ENCODE data around the gene KCNE3. TPM values are rescaled to one million over a fixed set of nuclear protein-coding genes. Genes with fewer than 3 reads are reported as not detected.

The KCNE3 gene
- polyA plus RNA-seq, 1 donor (not counting 4 experiments of a cell fraction or from before 2014, with no cell fraction given): not detected

GRCh38 chr11:74478877-74479731 is 11.8 kb upstream of the KCNE3 start:
- dilution Hi-C loops (cut with MboI; ENCODE audit: extremely low pct_ligation_motif_present, low sequenced_read_pairs): no loop called here
- no peaks in the 10 kb centered on the region for H3K27me3 ChIP-seq (ENCODE audit: control insufficient read depth, extremely low read depth, insufficient read depth, low read length)

GRCh38 chr11:74476536-74476935 is 9.2 kb upstream of the KCNE3 start:
- TF ChIP-seq CTCF (optimal IDR thresholded peaks at IDR 0.05 in 1 of 3, IDR thresholded peaks at IDR 0.05 in 1 of 3, conservative IDR thresholded peaks at IDR 0.05 in 1 of 3; ENCODE audit: extremely low read depth in 1 of 3, insufficient read depth in 2 of 3, low read length in 3 of 3) (no peak), EZH2 (IDR thresholded peaks at IDR 0.05; ENCODE audit: low read length) (no peak)
- DNase-seq (ENCODE audit: low read depth, low spot score): no peak
- FAIRE-seq: no peak
- dilution Hi-C loops (cut with MboI; ENCODE audit: extremely low pct_ligation_motif_present, low sequenced_read_pairs): no loop called here
- Histone ChIP-seq H3K79me2 (ENCODE audit: control insufficient read depth, insufficient read depth, low read length) (no peaks in the 10 kb centered on the region), H3K9me1 (ENCODE audit: control insufficient read depth, extremely low read depth, insufficient read depth, low read length) (no peaks in the 10 kb centered on the region), H3K27ac (ENCODE audit: control insufficient read depth, insufficient read depth, low read length) (no peak overlapping the region), H3K27me3 (ENCODE audit: control insufficient read depth, extremely low read depth, insufficient read depth, low read length) (peaks cover 8% of the 10 kb centered on the region), H3K4me1 (ENCODE audit: control insufficient read depth, extremely low read depth, insufficient read depth, low read length) (no peaks in the 10 kb centered on the region), H3K36me3 (ENCODE audit: control insufficient read depth in 2 of 2, extremely low read depth in 1 of 2, insufficient read depth in 2 of 2, low read length in 2 of 2) (no peaks in the 10 kb centered on the region), H3K9me3 (ENCODE audit: control insufficient read depth, low read depth, low read length) (no peaks in the 10 kb centered on the region), H3K4me2 (ENCODE audit: control insufficient read depth, extremely low read depth, insufficient read depth, low read depth, low read length) (no peak overlapping the region), H3K9ac (ENCODE audit: control insufficient read depth, extremely low read depth, insufficient read depth, low read length) (no peak overlapping the region), H3K4me3 (ENCODE audit: control insufficient read depth in 2 of 3, extremely low read depth in 1 of 3, insufficient read depth in 2 of 3, low read depth in 1 of 3, low read length in 3 of 3) (no peak overlapping the region), H4K20me1 (ENCODE audit: control insufficient read depth, extremely low read depth, insufficient read depth, low read length) (no peaks in the 10 kb centered on the region), H2AFZ (ENCODE audit: control insufficient read depth, low read length) (no peak overlapping the region)

More at GRCh38 chr11:74478877-74479731, 11.8 kb upstream of the KCNE3 start:
- H3K36me3 ChIP-seq (ENCODE audit: control insufficient read depth in 2 of 2, extremely low read depth in 1 of 2, insufficient read depth in 2 of 2, low read length in 2 of 2): no peaks in the 10 kb centered on the region
- no peak overlapping the region for H3K4me3 ChIP-seq (ENCODE audit: control insufficient read depth in 2 of 3, extremely low read depth in 1 of 3, insufficient read depth in 2 of 3, low read depth in 1 of 3, low read length in 3 of 3)
- H3K27ac ChIP-seq (ENCODE audit: control insufficient read depth, insufficient read depth, low read length): no peak overlapping the region
- no peak overlapping the region for H3K4me2 ChIP-seq (ENCODE audit: control insufficient read depth, extremely low read depth, insufficient read depth, low read depth, low read length)
- H3K79me2 ChIP-seq (ENCODE audit: control insufficient read depth, insufficient read depth, low read length): no peaks in the 10 kb centered on the region
- no peaks in the 10 kb centered on the region for H3K9me1 ChIP-seq (ENCODE audit: control insufficient read depth, extremely low read depth, insufficient read depth, low read length)
- no peaks in the 10 kb centered on the region for H4K20me1 ChIP-seq (ENCODE audit: control insufficient read depth, extremely low read depth, insufficient read depth, low read length)
- no peak for FAIRE-seq
- DNase-seq (ENCODE audit: low read depth, low spot score): no peak
- H3K4me1 ChIP-seq (ENCODE audit: control insufficient read depth, extremely low read depth, insufficient read depth, low read length): no peaks in the 10 kb centered on the region
- H3K9ac ChIP-seq (ENCODE audit: control insufficient read depth, extremely low read depth, insufficient read depth, low read length): no peak overlapping the region
- no peaks in the 10 kb centered on the region for H3K9me3 ChIP-seq (ENCODE audit: control insufficient read depth, low read depth, low read length)
- TF ChIP-seq CTCF (optimal IDR thresholded peaks at IDR 0.05 in 1 of 3, IDR thresholded peaks at IDR 0.05 in 1 of 3, conservative IDR thresholded peaks at IDR 0.05 in 1 of 3; ENCODE audit: extremely low read depth in 1 of 3, insufficient read depth in 2 of 3, low read length in 3 of 3): no peak
- TF ChIP-seq EZH2 (IDR thresholded peaks at IDR 0.05; ENCODE audit: low read length): no peak
- H2AFZ ChIP-seq (ENCODE audit: control insufficient read depth, low read length): no peak overlapping the region

Data from keratinocyte (primary cell).